ENCODE results near the gene ADPRS.

DNA sequence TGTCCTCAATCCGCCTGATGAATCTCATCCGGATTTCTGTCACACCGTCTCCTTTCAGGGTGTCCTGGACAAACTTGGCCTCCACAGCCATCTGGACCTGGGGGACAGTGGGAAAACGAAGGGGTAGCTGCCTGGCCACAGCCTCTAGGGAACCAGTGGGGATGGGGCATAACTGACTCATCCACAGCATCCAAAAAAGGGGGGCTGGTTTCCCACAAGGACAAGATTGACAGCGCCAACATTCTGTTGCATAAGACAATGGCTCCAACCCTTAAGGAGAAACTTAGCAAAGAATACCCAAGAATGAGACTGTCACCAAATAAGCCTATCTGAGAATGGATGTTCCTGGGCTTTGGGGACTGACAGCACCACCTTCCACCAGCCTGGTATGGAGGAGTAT lies 48.5 kb downstream of the ADPRS start:
- TF ChIP-seq, protein P1, sequence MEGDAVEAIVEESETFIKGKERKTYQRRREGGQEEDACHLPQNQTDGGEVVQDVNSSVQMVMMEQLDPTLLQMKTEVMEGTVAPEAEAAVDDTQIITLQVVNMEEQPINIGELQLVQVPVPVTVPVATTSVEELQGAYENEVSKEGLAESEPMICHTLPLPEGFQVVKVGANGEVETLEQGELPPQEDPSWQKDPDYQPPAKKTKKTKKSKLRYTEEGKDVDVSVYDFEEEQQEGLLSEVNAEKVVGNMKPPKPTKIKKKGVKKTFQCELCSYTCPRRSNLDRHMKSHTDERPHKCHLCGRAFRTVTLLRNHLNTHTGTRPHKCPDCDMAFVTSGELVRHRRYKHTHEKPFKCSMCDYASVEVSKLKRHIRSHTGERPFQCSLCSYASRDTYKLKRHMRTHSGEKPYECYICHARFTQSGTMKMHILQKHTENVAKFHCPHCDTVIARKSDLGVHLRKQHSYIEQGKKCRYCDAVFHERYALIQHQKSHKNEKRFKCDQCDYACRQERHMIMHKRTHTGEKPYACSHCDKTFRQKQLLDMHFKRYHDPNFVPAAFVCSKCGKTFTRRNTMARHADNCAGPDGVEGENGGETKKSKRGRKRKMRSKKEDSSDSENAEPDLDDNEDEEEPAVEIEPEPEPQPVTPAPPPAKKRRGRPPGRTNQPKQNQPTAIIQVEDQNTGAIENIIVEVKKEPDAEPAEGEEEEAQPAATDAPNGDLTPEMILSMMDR (conservative IDR thresholded peaks at IDR 0.05; ENCODE audit: low read depth in 2 of 2): no peak
- TF ChIP-seq, protein P2, sequence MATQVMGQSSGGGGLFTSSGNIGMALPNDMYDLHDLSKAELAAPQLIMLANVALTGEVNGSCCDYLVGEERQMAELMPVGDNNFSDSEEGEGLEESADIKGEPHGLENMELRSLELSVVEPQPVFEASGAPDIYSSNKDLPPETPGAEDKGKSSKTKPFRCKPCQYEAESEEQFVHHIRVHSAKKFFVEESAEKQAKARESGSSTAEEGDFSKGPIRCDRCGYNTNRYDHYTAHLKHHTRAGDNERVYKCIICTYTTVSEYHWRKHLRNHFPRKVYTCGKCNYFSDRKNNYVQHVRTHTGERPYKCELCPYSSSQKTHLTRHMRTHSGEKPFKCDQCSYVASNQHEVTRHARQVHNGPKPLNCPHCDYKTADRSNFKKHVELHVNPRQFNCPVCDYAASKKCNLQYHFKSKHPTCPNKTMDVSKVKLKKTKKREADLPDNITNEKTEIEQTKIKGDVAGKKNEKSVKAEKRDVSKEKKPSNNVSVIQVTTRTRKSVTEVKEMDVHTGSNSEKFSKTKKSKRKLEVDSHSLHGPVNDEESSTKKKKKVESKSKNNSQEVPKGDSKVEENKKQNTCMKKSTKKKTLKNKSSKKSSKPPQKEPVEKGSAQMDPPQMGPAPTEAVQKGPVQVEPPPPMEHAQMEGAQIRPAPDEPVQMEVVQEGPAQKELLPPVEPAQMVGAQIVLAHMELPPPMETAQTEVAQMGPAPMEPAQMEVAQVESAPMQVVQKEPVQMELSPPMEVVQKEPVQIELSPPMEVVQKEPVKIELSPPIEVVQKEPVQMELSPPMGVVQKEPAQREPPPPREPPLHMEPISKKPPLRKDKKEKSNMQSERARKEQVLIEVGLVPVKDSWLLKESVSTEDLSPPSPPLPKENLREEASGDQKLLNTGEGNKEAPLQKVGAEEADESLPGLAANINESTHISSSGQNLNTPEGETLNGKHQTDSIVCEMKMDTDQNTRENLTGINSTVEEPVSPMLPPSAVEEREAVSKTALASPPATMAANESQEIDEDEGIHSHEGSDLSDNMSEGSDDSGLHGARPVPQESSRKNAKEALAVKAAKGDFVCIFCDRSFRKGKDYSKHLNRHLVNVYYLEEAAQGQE (IDR thresholded peaks at IDR 0.05; ENCODE audit: unreplicated experiment): no peak
- TF ChIP-seq EZH2phosphoT487 (IDR thresholded peaks at IDR 0.05; ENCODE audit: unreplicated experiment) (no peak), POLR2AphosphoS5 (IDR thresholded peaks at IDR 0.05; ENCODE audit: low read depth) (no peak), EZH2 (IDR thresholded peaks at IDR 0.05; ENCODE audit: low read depth, unreplicated experiment) (no peak), ZNF114 (CRISPR knock-in tag; IDR thresholded peaks at IDR 0.05) (no peak), JUNB (IDR thresholded peaks at IDR 0.05; ENCODE audit: unreplicated experiment) (no peak), CREB1 (CRISPR knock-in tag; IDR thresholded peaks at IDR 0.05; ENCODE audit: low read depth) (no peak)

All from GM23338 (cell line).